Right hindlimb (tissue), 1 donor: ENCODE measurements around the gene SMNDC1.
A peak's percentile ranks its signal among the peaks of the same experiment; 100 is the strongest.
"Not testable (repeated sequence)": the region's sequence is repeated elsewhere in the genome, so short reads cannot be mapped to it uniquely, and the experiment has no call there.

Experiments used
- DNase-seq: peaks from one replicate; pipeline ENCODE4 v3.0.0-alpha.2; 2018

Gene SMNDC1

GRCh38 chr10:110304780-110305421, at the start of gene SMNDC1:
SMNDC1 (minus strand) TSS chr10:110304920; CDS start chr10:110303587, 1,333 bp downstream.
- peak; percentile 99 for DNase-seq

- DNase-seq = peak; percentile 62
Measured at GRCh38 chr10:110354322-110354766, 49.6 kb upstream of the SMNDC1 start.

GRCh38 chr10:110353244-110354119, 48.8 kb upstream of the SMNDC1 start:
- no peak for DNase-seq

GRCh38 chr10:110352930-110353243, 48.2 kb upstream of the SMNDC1 start:
- DNase-seq = no peak

GRCh38 chr10:110350812-110351211, 46.1 kb upstream of the SMNDC1 start:
- no peak for DNase-seq

- no peak for DNase-seq
Measured at GRCh38 chr10:110349831-110350230, 45.1 kb upstream of the SMNDC1 start.

- DNase-seq = no peak
Measured at GRCh38 chr10:110349386-110349785, 44.7 kb upstream of the SMNDC1 start.

- no peak for DNase-seq
Measured at GRCh38 chr10:110348336-110348735, 43.6 kb upstream of the SMNDC1 start.

- no peak for DNase-seq
Measured at GRCh38 chr10:110346914-110347313, 42.2 kb upstream of the SMNDC1 start.

- no peak for DNase-seq
Measured at GRCh38 chr10:110345286-110345685, 40.6 kb upstream of the SMNDC1 start.

- DNase-seq = no peak
Measured at GRCh38 chr10:110344622-110345021, 39.9 kb upstream of the SMNDC1 start.

GRCh38 chr10:110343947-110344346, 39.2 kb upstream of the SMNDC1 start:
- DNase-seq = no peak

- DNase-seq = no peak
Measured at GRCh38 chr10:110340816-110341215, 36.1 kb upstream of the SMNDC1 start.

GRCh38 chr10:110340122-110340521, 35.4 kb upstream of the SMNDC1 start:
- no peak for DNase-seq

- no peak for DNase-seq
Measured at GRCh38 chr10:110337906-110338305, 33.2 kb upstream of the SMNDC1 start.

- DNase-seq = no peak
Measured at GRCh38 chr10:110337401-110337800, 32.7 kb upstream of the SMNDC1 start.

- peak; percentile 49 for DNase-seq
Measured at GRCh38 chr10:110336111-110336721, 31.5 kb upstream of the SMNDC1 start.

GRCh38 chr10:110335314-110336064, 30.8 kb upstream of the SMNDC1 start:
- DNase-seq = no peak

GRCh38 chr10:110334061-110334656, 29.4 kb upstream of the SMNDC1 start:
- no peak for DNase-seq

GRCh38 chr10:110331226-110331795, 26.6 kb upstream of the SMNDC1 start:
- not testable (repeated sequence) for DNase-seq

- DNase-seq = no peak
Measured at GRCh38 chr10:110330675-110331074, 26.0 kb upstream of the SMNDC1 start.

- DNase-seq = no peak
Measured at GRCh38 chr10:110327262-110327914, 22.7 kb upstream of the SMNDC1 start.
